H9 (cell line): Measurements from ENCODE around the gene TTC9C. TPM values are rescaled to one million over a fixed set of nuclear protein-coding genes. Genes with fewer than 3 reads are reported as not detected.

ENCODE experiments used
- DNase-seq: peaks from one replicate; pipeline ENCODE4 v3.0.0-alpha.2; 2017
- H2AFZ ChIP-seq: one replicate; pipeline ENCODE4 v1.6.1; 2013; ENCODE audit warnings: mild to moderate bottlenecking, low read length, control low read depth, moderate library complexity
- H2AK5ac ChIP-seq: 2 replicates; pipeline ENCODE4 v1.6.1; 2013; ENCODE audit warnings: low read length, control low read depth, mixed read lengths; ENCODE audit not compliant: insufficient read length
- H2BK120ac ChIP-seq: one replicate; pipeline ENCODE4 v1.6.1; 2013; ENCODE audit warnings: low read depth, mild to moderate bottlenecking, low read length, control low read depth, inconsistent platforms; ENCODE audit not compliant: poor library complexity, severe bottlenecking
- H2BK12ac ChIP-seq: 2 replicates; pipeline ENCODE4 v1.6.1; 2013; ENCODE audit warnings: low read length, control low read depth, mixed read lengths, low read depth; ENCODE audit not compliant: insufficient read length
- H2BK15ac ChIP-seq: 2 replicates; pipeline ENCODE4 v1.6.1; 2013; ENCODE audit warnings: low read depth, low read length, control low read depth
- H2BK20ac ChIP-seq: one replicate; pipeline ENCODE4 v1.6.1; 2013; ENCODE audit warnings: low read depth, mild to moderate bottlenecking, low read length, control low read depth, inconsistent platforms; ENCODE audit not compliant: poor library complexity, severe bottlenecking
- H2BK5ac ChIP-seq: 2 replicates; pipeline ENCODE4 v1.6.1; 2013; ENCODE audit warnings: low read length, control low read depth, mixed read lengths; ENCODE audit not compliant: insufficient read length
- H3K14ac ChIP-seq: 2 replicates; pipeline ENCODE4 v1.6.1; 2013; ENCODE audit warnings: low read length, control low read depth; ENCODE audit not compliant: insufficient read depth
- H3K18ac ChIP-seq: 2 replicates; pipeline ENCODE4 v1.6.1; 2013; ENCODE audit warnings: low read depth, mild to moderate bottlenecking, mixed read lengths, low read length, control low read depth; ENCODE audit not compliant: insufficient read length
- H3K23ac ChIP-seq: 2 replicates; pipeline ENCODE4 v1.6.1; 2013; ENCODE audit warnings: low read length, control low read depth, mixed read lengths, low read depth; ENCODE audit not compliant: insufficient read length
- H3K23me2 ChIP-seq: 2 replicates; pipeline ENCODE4 v1.6.1; 2013; ENCODE audit warnings: low read depth, mild to moderate bottlenecking, mixed read lengths, low read length, control low read depth; ENCODE audit not compliant: insufficient read length, poor library complexity, severe bottlenecking
- H3K27ac ChIP-seq: 2 replicates; pipeline ENCODE4 v1.5.1; 2013; ENCODE audit warnings: low read length, control low read depth, mixed read lengths, low read depth; ENCODE audit not compliant: insufficient read length
- H3K27me3 ChIP-seq: 2 replicates; pipeline ENCODE4 v1.6.1; 2013; ENCODE audit warnings: low read length, control low read depth, inconsistent platforms; ENCODE audit not compliant: insufficient read depth
- H3K4ac ChIP-seq: 2 replicates; pipeline ENCODE4 v1.6.1; 2013; ENCODE audit warnings: low read depth, mild to moderate bottlenecking, control low read depth, inconsistent platforms, low read length, moderate library complexity
- H3K4me1 ChIP-seq: 2 replicates; pipeline ENCODE4 v1.6.1; 2013; ENCODE audit warnings: low read length, control low read depth, inconsistent platforms; ENCODE audit not compliant: insufficient read depth
- H3K4me2 ChIP-seq: 2 replicates; pipeline ENCODE4 v1.6.1; 2013; ENCODE audit warnings: low read length, control low read depth, mixed read lengths; ENCODE audit not compliant: insufficient read length, insufficient read depth
- H3K56ac ChIP-seq: 2 replicates; pipeline ENCODE4 v1.6.1; 2013; ENCODE audit warnings: low read depth, mild to moderate bottlenecking, mixed read lengths, low read length, control low read depth; ENCODE audit not compliant: insufficient read length
- H3K79me1 ChIP-seq: 2 replicates; pipeline ENCODE4 v1.6.1; 2013; ENCODE audit warnings: low read depth, mild to moderate bottlenecking, moderate library complexity, low read length, control low read depth, inconsistent platforms; ENCODE audit not compliant: insufficient read depth, poor library complexity, severe bottlenecking
- H3K79me2 ChIP-seq: 2 replicates; pipeline ENCODE4 v1.6.1; 2013; ENCODE audit warnings: low read length, control low read depth, inconsistent platforms; ENCODE audit not compliant: insufficient read depth
- H3K9ac ChIP-seq: 2 replicates; pipeline ENCODE4 v1.6.1; 2013; ENCODE audit warnings: low read length, control low read depth, mixed read lengths; ENCODE audit not compliant: insufficient read length; ENCODE audit errors: extremely low read depth
- H3K9me3 ChIP-seq: one replicate; pipeline ENCODE4 v1.6.1; 2013; ENCODE audit warnings: low read depth, low read length, inconsistent platforms; ENCODE audit not compliant: control insufficient read depth
- H3T11ph ChIP-seq: one replicate; pipeline ENCODE4 v1.6.1; 2013; ENCODE audit warnings: mild to moderate bottlenecking, low read length, control low read depth, inconsistent platforms
- H4K20me1 ChIP-seq: one replicate; pipeline ENCODE4 v1.6.1; 2013; ENCODE audit not compliant: control insufficient read depth, insufficient read length, insufficient read depth
- H4K5ac ChIP-seq: 2 replicates; pipeline ENCODE4 v1.6.1; 2013; ENCODE audit warnings: low read depth, mild to moderate bottlenecking, mixed read lengths, low read length, control low read depth; ENCODE audit not compliant: insufficient read length
- H4K8ac ChIP-seq: replicated peaks from 2 replicates; pipeline ENCODE4 v1.6.1; 2013; ENCODE audit warnings: low read length, control low read depth, mixed read lengths, low read depth; ENCODE audit not compliant: insufficient read length
- H4K91ac ChIP-seq: 2 replicates; pipeline ENCODE4 v1.6.1; 2013; ENCODE audit warnings: low read depth, mild to moderate bottlenecking, moderate library complexity, mixed read lengths, low read length, control low read depth; ENCODE audit not compliant: insufficient read length
- H3K27ac Mint-ChIP-seq, 3 experiments: 2 replicates in 2 of 3; 3 replicates in 1 of 3; pipeline ENCODE4 v1.8.0; 2020 to 2021; ENCODE audit warnings: mixed read lengths in 3 of 3, mild to moderate bottlenecking in 1 of 3, moderate library complexity in 1 of 3
- H3K27me3 Mint-ChIP-seq: 2 replicates; pipeline ENCODE4 v1.8.0; 2021; ENCODE audit warnings: low read depth, mild to moderate bottlenecking, moderate library complexity, mixed read lengths
- H3K36me3 Mint-ChIP-seq, 3 experiments: 2 replicates in 2 of 3; 3 replicates in 1 of 3; pipeline ENCODE4 v1.8.0; 2020 to 2021; ENCODE audit warnings: low read depth in 3 of 3, mixed read lengths in 3 of 3; ENCODE audit not compliant: insufficient read depth in 1 of 3
- H3K4me1 Mint-ChIP-seq, 2 experiments: 2 replicates each; pipeline ENCODE4 v1.8.0; 2020; ENCODE audit warnings: mixed read lengths in 2 of 2
- H3K4me3 Mint-ChIP-seq, 2 experiments: 2 replicates in 1 of 2; 3 replicates in 1 of 2; pipeline ENCODE4 v1.8.0; 2020 to 2021; ENCODE audit warnings: mild to moderate bottlenecking in 2 of 2, mixed read lengths in 2 of 2, moderate library complexity in 1 of 2
- H3K9me3 Mint-ChIP-seq, 2 experiments: 2 replicates in 1 of 2; 3 replicates in 1 of 2; pipeline ENCODE4 v1.8.0; 2020; ENCODE audit warnings: mild to moderate bottlenecking in 2 of 2, mixed read lengths in 2 of 2, moderate library complexity in 1 of 2
- CTCF ChIP-seq: fragments of 200-600 bp; sonication (generic); conservative IDR thresholded peaks from 3 replicates; pipeline ENCODE4 v1.8.0; 2021; ENCODE audit warnings: antibody characterized with exemption, mild to moderate bottlenecking
- WGBS: extraction: QIAGEN DNeasy Blood & Tissue Kit; methylation state at CpG from one replicate; pipeline ENCODE4 v1.1.7; 2013; ENCODE audit warnings: missing lambda C conversion rate, low lambda C conversion rate, mixed read lengths; ENCODE audit not compliant: insufficient read length; ENCODE audit errors: extremely low coverage; 5-methylcytosine and 5-hydroxymethylcytosine counted together
- total RNA-seq: library from RNA; stranded (reverse); gene quantifications from 2 replicates; pipeline ENCODE4 v1.2.1, GENCODE V29; 2021

The TTC9C gene
- total RNA-seq, 1 experiment from 2014 or later = 33.4 TPM

- peaks cover 44 to 48% of the 10 kb centered on the region in 2 experiments for H3K4me1 Mint-ChIP-seq
- TF ChIP-seq CTCF = no peak
- Histone ChIP-seq H3K14ac (peak overlapping the region; percentile 90), H4K20me1 (no peaks in the 10 kb centered on the region), H2BK120ac (no peak overlapping the region), H3K4me1 (peaks cover 2% of the 10 kb centered on the region; the same call in 1 of the 2 replicates), H3K18ac (peak overlapping the region; percentile 65), H4K8ac (no peak overlapping the region), H4K5ac (peak overlapping the region; percentile 55), H3K9me3 (no peaks in the 10 kb centered on the region), H2BK15ac (no peak overlapping the region), H3K4me2 (peak overlapping the region; percentile 99), H3K9ac (peak overlapping the region; percentile 91), H2BK12ac (no peak overlapping the region), H3K56ac (no peak overlapping the region), H3T11ph (no peak overlapping the region), H3K23me2 (peaks cover 28% of the 10 kb centered on the region), H2BK20ac (no peak overlapping the region), H3K23ac (no peak overlapping the region), H3K27me3 (no peaks in the 10 kb centered on the region), H3K79me1 (no peaks in the 10 kb centered on the region), H2AK5ac (peak overlapping the region; percentile 26), H3K79me2 (no peaks in the 10 kb centered on the region; the same call in 1 of the 2 replicates), H2BK5ac (no peak overlapping the region), H2AFZ (no peak overlapping the region), H4K91ac (no peak overlapping the region), H3K27ac (peak overlapping the region; percentile 92), H3K4ac (no peak overlapping the region)
- peak overlapping the region; percentile 84 to 91 for H3K4me3 Mint-ChIP-seq
- H3K36me3 Mint-ChIP-seq = peaks cover 26 to 45% (median 33%) of the 10 kb centered on the region in 3 experiments
- peak overlapping the region; percentile 96 to 100 (median 98) for H3K27ac Mint-ChIP-seq
- H3K9me3 Mint-ChIP-seq = no peaks in the 10 kb centered on the region; a peak in 1 of 5 replicates
- WGBS = no CpG with 5 or more reads among the region's 7 CpGs
- no peaks in the 10 kb centered on the region for H3K27me3 Mint-ChIP-seq
- peak; percentile 58 for DNase-seq
These were observed 19.5 kb upstream of the TTC9C start for GRCh38 chr11:62708793-62709192.
